ENCODE data around the gene CFC1. TPM values are rescaled to one million over a fixed set of nuclear protein-coding genes. Genes with fewer than 3 reads are reported as not detected.
"Not testable (repeated sequence)": the region's sequence is repeated elsewhere in the genome, so short reads cannot be mapped to it uniquely, and the experiment has no call there.

CFC1 gene
- total RNA-seq = not detected

DNA sequence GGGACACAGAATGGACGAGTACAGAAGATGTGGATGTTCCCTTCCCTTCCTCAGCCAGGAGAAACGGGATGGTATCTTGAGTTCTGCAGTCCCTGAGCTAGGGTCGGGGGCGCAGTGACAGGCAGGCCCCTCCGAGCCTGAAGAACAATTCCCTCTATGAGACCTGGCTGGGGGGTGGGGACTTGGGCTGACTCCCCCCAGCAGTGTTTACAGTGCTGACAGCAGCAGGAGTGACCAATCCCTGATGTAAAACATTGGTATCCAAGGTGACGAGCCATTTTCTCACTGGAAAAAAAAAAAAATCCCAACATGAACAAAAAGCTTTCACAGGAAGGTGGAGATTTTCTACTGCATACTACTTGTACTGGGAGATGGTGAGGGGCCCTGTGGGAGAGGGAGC is at the start of gene CFC1:
TSS of gene CFC1 (minus strand) at position 183 of the 400 bp plus-strand sequence. CDS start 288 bp downstream, outside the sequence.
- H3K4me1 Mint-ChIP-seq (ENCODE audit: low read depth); H3K36me3 Mint-ChIP-seq (ENCODE audit: insufficient read depth in 2 of 2); H3K27ac Mint-ChIP-seq; DNase-seq; ATAC-seq (replicated peaks in 1 of 2); H3K4me3 Mint-ChIP-seq; H3K27me3 Mint-ChIP-seq (ENCODE audit: low read depth); H3K9me3 Mint-ChIP-seq: not testable (repeated sequence)

DNA sequence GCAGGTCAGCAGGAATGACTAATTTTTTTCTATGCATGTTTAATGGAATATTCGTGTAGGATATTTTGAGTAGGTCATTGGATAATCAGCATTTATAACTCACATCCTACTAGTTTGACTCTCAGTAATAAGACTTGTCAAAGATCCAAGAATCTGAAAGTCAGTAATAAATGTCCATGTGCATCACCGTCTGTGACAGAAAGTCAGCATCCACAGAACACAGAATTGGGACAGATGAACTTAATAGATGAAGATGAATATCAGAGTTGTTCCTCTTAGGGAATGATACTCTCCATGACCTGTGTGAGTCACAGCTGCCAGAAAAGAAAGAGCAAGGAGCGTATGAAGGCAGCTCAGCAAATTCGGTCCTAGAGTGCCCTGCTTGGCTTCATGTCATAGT is 42.3 kb upstream of the CFC1 start:
- not testable (repeated sequence) for H3K4me3 Mint-ChIP-seq; DNase-seq; H3K4me1 Mint-ChIP-seq (ENCODE audit: low read depth); H3K36me3 Mint-ChIP-seq (ENCODE audit: insufficient read depth in 2 of 2); H3K9me3 Mint-ChIP-seq; H3K27me3 Mint-ChIP-seq (ENCODE audit: low read depth); ATAC-seq (replicated peaks in 1 of 2); H3K27ac Mint-ChIP-seq

DNA sequence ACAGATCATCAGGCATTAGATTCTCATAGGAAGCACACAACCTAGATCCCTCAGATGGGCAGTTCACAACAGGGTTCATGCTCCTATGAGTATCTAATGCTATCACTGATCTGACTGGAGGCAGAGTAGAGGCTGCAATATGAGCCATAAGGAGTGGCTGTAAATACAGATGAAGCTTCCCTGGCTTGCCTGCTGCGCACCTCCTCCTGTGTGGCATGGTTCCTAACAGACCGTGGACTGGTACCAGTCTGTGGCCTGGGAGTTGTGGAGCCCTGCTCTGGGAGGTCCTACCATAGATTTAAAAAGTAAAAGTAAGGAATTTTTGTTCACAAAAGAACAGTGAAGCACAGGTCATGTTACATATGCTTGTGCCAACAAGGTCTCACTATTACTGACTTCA is 39.6 kb upstream of the CFC1 start:
- H3K27me3 Mint-ChIP-seq (ENCODE audit: low read depth); H3K36me3 Mint-ChIP-seq (ENCODE audit: insufficient read depth in 2 of 2); DNase-seq; H3K27ac Mint-ChIP-seq; H3K4me3 Mint-ChIP-seq; ATAC-seq (replicated peaks in 1 of 2); H3K9me3 Mint-ChIP-seq; H3K4me1 Mint-ChIP-seq (ENCODE audit: low read depth): not testable (repeated sequence)

GRCh38 chr2:130628784-130629475 is 29.6 kb upstream of the CFC1 start:
- H3K4me3 Mint-ChIP-seq; H3K27me3 Mint-ChIP-seq (ENCODE audit: low read depth); ATAC-seq (replicated peaks in 1 of 2); DNase-seq; H3K9me3 Mint-ChIP-seq; H3K36me3 Mint-ChIP-seq (ENCODE audit: insufficient read depth in 2 of 2); H3K4me1 Mint-ChIP-seq (ENCODE audit: low read depth); H3K27ac Mint-ChIP-seq: not testable (repeated sequence)

DNA sequence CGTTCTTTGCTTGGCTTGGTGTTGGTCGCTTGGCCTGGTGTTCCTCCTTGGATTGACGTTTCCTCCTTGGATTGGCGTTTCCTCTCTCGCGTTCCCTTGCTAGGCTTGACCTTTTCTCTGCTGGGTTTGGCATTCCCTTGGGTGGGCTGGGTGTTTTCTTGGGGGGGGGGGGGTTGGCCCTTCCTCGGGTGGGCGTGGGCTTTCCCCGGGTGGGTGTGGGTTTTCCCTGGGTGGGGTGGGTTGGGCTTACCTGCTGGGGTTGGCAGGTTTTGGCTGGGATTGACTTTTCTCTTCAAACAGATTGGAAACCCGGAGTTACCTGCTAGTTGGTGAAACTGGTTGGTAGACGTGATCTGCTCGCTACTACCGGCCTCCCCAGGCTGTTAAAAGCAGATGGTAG is 11.8 kb upstream of the CFC1 start, which contains the start of gene POTEJ:
TSS of gene POTEJ (plus strand) at position 301 of the 400 bp plus-strand sequence. CDS start at position 394, 93 bp downstream.
- not testable (repeated sequence) for H3K4me3 Mint-ChIP-seq; H3K27me3 Mint-ChIP-seq (ENCODE audit: low read depth); ATAC-seq (replicated peaks in 1 of 2); H3K27ac Mint-ChIP-seq; H3K36me3 Mint-ChIP-seq (ENCODE audit: insufficient read depth in 2 of 2); H3K4me1 Mint-ChIP-seq (ENCODE audit: low read depth); DNase-seq; H3K9me3 Mint-ChIP-seq

- not testable (repeated sequence) for H3K36me3 Mint-ChIP-seq (ENCODE audit: insufficient read depth in 2 of 2); ATAC-seq (replicated peaks in 1 of 2); H3K27ac Mint-ChIP-seq; H3K9me3 Mint-ChIP-seq; DNase-seq; H3K27me3 Mint-ChIP-seq (ENCODE audit: low read depth); H3K4me3 Mint-ChIP-seq; H3K4me1 Mint-ChIP-seq (ENCODE audit: low read depth)
Observed at GRCh38 chr2:130610486-130610885, 11.1 kb upstream of the CFC1 start.

DNA sequence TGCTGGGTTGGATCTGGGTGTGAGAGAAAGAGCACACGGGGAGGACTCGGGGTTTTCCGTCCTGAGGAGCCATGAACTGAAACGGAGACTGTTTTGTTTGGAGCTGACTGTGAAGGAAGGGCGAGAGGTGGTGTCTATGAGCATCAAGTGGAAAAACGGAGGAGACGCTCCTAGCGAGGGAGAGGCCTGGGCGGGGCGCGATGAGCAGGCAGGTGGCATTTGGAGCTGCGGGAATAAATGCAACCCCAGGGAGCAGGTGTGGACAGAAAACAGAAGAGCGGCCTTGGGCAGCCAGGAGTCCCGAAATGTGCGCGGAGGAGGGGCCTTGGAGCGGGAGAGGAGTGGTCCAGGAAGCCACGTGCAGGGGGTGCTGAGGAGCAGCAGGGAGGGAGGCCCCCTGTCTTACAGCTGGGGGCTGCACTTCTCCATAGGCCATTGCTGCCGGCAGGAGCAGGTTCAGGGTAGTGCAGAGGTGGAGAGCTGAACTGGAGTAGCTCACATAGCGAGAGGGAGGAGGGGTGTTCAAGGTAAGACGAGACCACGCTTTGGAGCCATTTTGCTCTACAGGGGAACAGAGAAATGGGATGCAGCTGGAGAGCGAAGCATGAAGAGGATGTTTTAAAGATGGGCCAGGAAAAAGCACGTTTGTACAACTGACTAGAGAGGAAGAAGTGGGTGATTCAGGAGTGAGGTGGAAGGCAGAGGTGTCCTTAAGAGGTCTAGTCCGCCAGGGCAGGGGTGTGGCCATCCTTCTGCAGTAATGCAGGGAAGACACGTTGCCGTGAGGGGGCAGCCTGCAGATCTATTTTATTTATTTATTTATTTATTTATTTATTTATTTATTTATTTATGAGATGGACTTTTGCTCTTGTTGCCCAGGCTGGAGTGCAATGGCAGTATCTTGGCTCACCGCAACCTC is 9.9 kb upstream of the CFC1 start:
- H3K27ac Mint-ChIP-seq; H3K27me3 Mint-ChIP-seq (ENCODE audit: low read depth); DNase-seq; H3K4me3 Mint-ChIP-seq; H3K4me1 Mint-ChIP-seq (ENCODE audit: low read depth); H3K36me3 Mint-ChIP-seq (ENCODE audit: insufficient read depth in 2 of 2); ATAC-seq (replicated peaks in 1 of 2); H3K9me3 Mint-ChIP-seq: not testable (repeated sequence)

DNA sequence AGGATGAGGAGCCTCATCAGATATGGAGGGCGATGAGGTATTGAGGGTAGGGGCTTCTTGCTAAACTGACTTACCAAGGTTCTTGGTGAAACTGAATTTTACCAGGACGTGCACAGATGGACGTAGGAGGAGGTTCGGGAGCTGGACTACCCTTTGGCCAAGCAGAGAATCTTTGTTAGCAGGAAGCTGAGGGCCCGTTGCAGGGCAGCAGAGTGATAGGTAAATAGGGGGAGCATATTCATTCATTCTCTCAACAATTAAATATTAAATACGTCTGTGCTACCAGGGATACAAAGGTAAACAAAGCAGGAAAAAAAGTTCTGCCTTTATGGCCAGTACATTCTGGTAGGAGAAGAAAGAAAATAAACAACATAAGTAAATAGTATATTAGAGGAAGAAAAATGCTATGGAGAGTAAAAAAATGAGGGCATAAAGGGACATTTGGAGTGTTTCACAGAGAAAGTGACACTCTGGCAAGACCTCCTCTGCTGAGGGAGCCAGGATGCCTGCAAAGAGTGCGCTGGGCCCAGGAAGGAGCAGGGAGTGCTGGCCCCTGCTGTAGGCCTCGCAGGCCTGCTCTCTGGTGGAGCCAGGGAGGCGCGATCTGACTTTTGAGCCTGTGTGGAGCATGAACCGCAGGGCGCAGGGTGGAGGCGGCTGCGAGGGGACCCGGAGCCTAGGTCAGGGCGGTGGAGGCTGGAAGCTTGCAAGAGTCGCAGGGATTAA is 9.1 kb upstream of the CFC1 start:
- not testable (repeated sequence) for H3K27me3 Mint-ChIP-seq (ENCODE audit: low read depth); H3K36me3 Mint-ChIP-seq (ENCODE audit: insufficient read depth in 2 of 2); DNase-seq; ATAC-seq (replicated peaks in 1 of 2); H3K27ac Mint-ChIP-seq; H3K4me3 Mint-ChIP-seq; H3K4me1 Mint-ChIP-seq (ENCODE audit: low read depth); H3K9me3 Mint-ChIP-seq

DNA sequence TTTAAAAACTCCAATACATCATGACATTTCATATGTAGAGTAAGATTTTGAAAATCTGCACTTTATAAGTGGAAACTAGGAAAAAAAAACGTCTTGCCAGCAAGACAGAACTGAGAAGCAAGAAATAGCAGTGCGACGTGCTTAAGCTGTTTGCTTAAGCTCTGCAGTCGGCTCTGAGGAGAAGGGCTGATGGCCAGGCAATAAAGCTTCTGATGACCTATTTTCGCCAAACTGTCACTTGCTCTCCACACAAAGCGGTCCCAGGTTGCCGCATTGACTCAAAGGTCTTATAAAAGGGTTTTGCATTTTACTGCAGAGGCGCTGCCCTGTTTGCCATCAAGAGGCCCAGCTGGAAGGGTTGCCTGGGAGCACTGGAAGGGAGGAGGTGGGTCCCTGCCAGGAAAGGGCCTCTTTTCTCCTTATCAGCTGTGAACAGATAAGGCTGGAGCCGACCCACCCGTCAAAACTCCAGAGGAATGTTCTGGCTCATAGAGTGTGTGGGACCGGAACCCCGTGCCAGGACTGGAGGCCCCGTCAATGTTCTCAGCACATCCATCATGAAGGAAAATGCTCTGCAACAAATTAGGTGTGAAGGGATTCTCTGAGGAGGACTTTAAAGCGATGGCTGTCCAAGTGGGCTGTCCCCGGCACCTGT is 2.4 kb upstream of the CFC1 start:
- not testable (repeated sequence) for H3K9me3 Mint-ChIP-seq; H3K4me1 Mint-ChIP-seq (ENCODE audit: low read depth); H3K27ac Mint-ChIP-seq; H3K36me3 Mint-ChIP-seq (ENCODE audit: insufficient read depth in 2 of 2); DNase-seq; H3K4me3 Mint-ChIP-seq; ATAC-seq (replicated peaks in 1 of 2); H3K27me3 Mint-ChIP-seq (ENCODE audit: low read depth)

DNA sequence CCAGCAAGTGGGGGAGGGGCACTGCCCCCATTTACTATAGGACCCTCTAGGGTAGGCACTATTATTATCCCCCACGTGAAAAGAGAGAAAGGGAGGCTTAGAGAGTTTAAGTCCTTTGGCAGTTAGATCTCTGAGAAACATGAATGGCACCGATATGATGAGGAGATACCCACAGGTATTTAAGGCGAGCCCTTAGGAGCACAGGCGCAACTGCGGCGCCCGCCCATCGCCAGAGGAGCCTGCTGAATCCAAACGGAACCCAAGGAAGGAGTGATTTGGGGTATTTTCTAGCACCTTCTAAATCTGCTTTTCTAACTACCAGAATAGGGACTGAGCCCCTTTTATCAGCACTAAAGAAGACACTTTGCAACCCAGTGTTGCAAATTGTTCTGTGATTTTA is 551 bp upstream of the CFC1 start:
- H3K4me3 Mint-ChIP-seq; H3K4me1 Mint-ChIP-seq (ENCODE audit: low read depth); H3K36me3 Mint-ChIP-seq (ENCODE audit: insufficient read depth in 2 of 2); H3K27ac Mint-ChIP-seq; H3K27me3 Mint-ChIP-seq (ENCODE audit: low read depth); ATAC-seq (replicated peaks in 1 of 2); DNase-seq; H3K9me3 Mint-ChIP-seq: not testable (repeated sequence)

DNA sequence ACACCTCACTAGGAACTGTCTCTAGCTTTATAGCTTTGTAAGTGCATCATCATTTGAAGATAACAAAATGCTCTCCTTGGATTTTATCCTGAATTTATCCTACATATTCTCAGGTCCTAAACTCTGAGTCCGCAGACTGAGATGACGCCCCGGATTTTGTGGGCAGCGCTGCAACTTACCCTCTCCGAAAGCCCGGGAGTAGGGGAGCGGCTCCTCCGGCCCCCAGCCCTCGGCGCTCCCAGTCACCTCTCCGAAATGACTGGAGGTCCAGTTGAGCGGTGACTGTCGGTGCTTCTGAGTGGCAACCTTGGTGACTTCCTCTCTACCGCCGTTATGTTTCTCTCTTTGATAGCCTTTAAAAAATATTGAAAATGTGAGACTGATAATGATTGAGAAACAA is 912 bp downstream of the CFC1 start:
- not testable (repeated sequence) for DNase-seq; H3K9me3 Mint-ChIP-seq; H3K27me3 Mint-ChIP-seq (ENCODE audit: low read depth); H3K27ac Mint-ChIP-seq; H3K4me1 Mint-ChIP-seq (ENCODE audit: low read depth); ATAC-seq (replicated peaks in 1 of 2); H3K4me3 Mint-ChIP-seq; H3K36me3 Mint-ChIP-seq (ENCODE audit: insufficient read depth in 2 of 2)

DNA sequence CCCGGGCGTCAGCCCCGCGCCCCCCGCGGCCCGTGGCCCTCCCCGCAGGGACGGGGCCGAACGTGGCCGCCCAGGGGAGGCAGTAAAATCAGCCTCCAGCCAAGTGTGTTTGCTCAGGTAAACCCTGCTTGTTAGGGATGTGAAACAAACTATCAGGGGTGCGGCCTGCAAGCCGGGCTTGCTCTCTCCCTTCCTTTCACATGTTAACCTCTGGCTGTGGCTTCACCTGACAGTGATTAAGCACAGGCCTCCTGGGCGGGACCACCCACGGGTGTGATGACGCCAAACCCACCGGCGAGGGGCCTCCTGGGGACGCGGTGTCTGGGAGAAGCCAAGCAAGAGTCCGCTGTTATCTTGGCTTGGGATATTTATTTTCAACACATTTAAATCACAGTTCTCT is 1.4 kb downstream of the CFC1 start:
- H3K9me3 Mint-ChIP-seq; H3K27me3 Mint-ChIP-seq (ENCODE audit: low read depth); ATAC-seq (replicated peaks in 1 of 2); H3K27ac Mint-ChIP-seq; H3K4me3 Mint-ChIP-seq; DNase-seq; H3K36me3 Mint-ChIP-seq (ENCODE audit: insufficient read depth in 2 of 2); H3K4me1 Mint-ChIP-seq (ENCODE audit: low read depth): not testable (repeated sequence)

DNA sequence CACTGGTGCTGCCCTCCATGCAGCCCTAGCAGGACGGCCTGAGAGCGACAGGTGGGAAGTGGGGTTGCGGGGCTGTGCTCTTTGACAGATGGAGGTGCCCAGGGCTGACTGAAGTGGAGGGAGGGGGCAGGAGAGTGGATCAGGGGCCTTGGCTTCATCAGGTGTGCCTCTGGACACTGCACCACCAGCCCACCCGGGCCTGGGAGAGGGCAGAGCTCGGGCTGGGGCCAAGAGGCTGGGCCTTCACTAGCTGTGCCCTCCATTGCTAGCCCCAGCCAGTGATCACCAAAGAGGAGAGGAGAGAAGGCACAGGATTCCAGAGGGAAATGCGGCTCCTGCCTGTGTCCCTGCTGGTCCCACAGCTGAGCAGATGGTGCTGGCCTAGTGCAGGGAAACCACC is 2.6 kb downstream of the CFC1 start:
- not testable (repeated sequence) for H3K9me3 Mint-ChIP-seq; H3K27ac Mint-ChIP-seq; H3K4me1 Mint-ChIP-seq (ENCODE audit: low read depth); ATAC-seq (replicated peaks in 1 of 2); H3K27me3 Mint-ChIP-seq (ENCODE audit: low read depth); DNase-seq; H3K36me3 Mint-ChIP-seq (ENCODE audit: insufficient read depth in 2 of 2); H3K4me3 Mint-ChIP-seq
